HG02642 (cell line): ENCODE results near the gene CMIP.
"Not testable (repeated sequence)": the region's sequence is repeated elsewhere in the genome, so short reads cannot be mapped to it uniquely, and the experiment has no call there.

Experiments used
- ATAC-seq: cut with Tn5 transposase; IDR thresholded peaks from one replicate; pipeline ENCODE4 v1.9.1; 2021; ENCODE audit warnings: mild to moderate bottlenecking; ENCODE audit not compliant: unreplicated experiment, poor library complexity

The CMIP gene

GRCh38 chr16:81716478-81717225 lies 272.0 kb downstream of the CMIP start:
- ATAC-seq = no peak

GRCh38 chr16:81717662-81718189 lies 273.1 kb downstream of the CMIP start:
- ATAC-seq = no peak

- no peak for ATAC-seq
Observed at GRCh38 chr16:81718637-81719036, 274.0 kb downstream of the CMIP start.

- ATAC-seq = no peak
Observed at GRCh38 chr16:81719993-81720392, 275.4 kb downstream of the CMIP start.

GRCh38 chr16:81720973-81721906 lies 276.6 kb downstream of the CMIP start:
- no peak for ATAC-seq

- ATAC-seq = peak; percentile 74
Observed at GRCh38 chr16:81723098-81723723, 278.6 kb downstream of the CMIP start.

- ATAC-seq = no peak
Observed at GRCh38 chr16:81728435-81728834, 283.8 kb downstream of the CMIP start.

- ATAC-seq = no peak
Observed at GRCh38 chr16:81729451-81729850, 284.8 kb downstream of the CMIP start.

- peak; percentile 81 for ATAC-seq
Observed at GRCh38 chr16:81730090-81731051, 285.8 kb downstream of the CMIP start.

- no peak for ATAC-seq
Observed at GRCh38 chr16:81731649-81732048, 287.0 kb downstream of the CMIP start.

- ATAC-seq = no peak
Observed at GRCh38 chr16:81732699-81733098, 288.1 kb downstream of the CMIP start.

GRCh38 chr16:81733295-81733694 lies 288.7 kb downstream of the CMIP start:
- ATAC-seq = no peak

- ATAC-seq = no peak
Observed at GRCh38 chr16:81734632-81735434, 290.2 kb downstream of the CMIP start.

- peak; percentile 66 for ATAC-seq
Observed at GRCh38 chr16:81737885-81738536, 293.4 kb downstream of the CMIP start.

GRCh38 chr16:81738783-81739496 lies 294.3 kb downstream of the CMIP start:
- peak; percentile 34 for ATAC-seq

GRCh38 chr16:81739503-81739902 lies 294.9 kb downstream of the CMIP start:
- ATAC-seq = no peak

GRCh38 chr16:81740169-81740568 lies 295.6 kb downstream of the CMIP start:
- ATAC-seq = peak; percentile 57

- not testable (repeated sequence) for ATAC-seq
Observed at GRCh38 chr16:81741430-81741770, 296.8 kb downstream of the CMIP start.
